Activated CD4-positive, alpha-beta T cell treated with anti-CD3 and anti-CD28 coated beads, Interleukin-2, amount 50 U/mL, for 1 hour (primary cell): Measurements from ENCODE around the gene PURA.
A peak's percentile ranks its signal among the peaks of the same experiment; 100 is the strongest.
"Not testable (repeated sequence)": the region's sequence is repeated elsewhere in the genome, so short reads cannot be mapped to it uniquely, and the experiment has no call there.

Experiments used
- DNase-seq: peaks from one replicate; pipeline ENCODE4 v3.0.0-alpha.2; 2020

Gene PURA

GRCh38 chr5:140141241-140141640 is 27.3 kb downstream of the PURA start:
- no peak for DNase-seq

GRCh38 chr5:140142246-140142645 is 28.3 kb downstream of the PURA start:
- no peak for DNase-seq

GRCh38 chr5:140142856-140143255 is 28.9 kb downstream of the PURA start:
- no peak for DNase-seq

GRCh38 chr5:140143521-140144258 is 29.8 kb downstream of the PURA start:
- DNase-seq, result no peak

GRCh38 chr5:140145256-140145655 is 31.3 kb downstream of the PURA start:
- no peak for DNase-seq

GRCh38 chr5:140145818-140146522 is 32.1 kb downstream of the PURA start:
- peak; percentile 50 for DNase-seq

GRCh38 chr5:140146523-140146842 is 32.6 kb downstream of the PURA start:
- no peak for DNase-seq

GRCh38 chr5:140147460-140147859 is 33.6 kb downstream of the PURA start:
- DNase-seq, result no peak

- DNase-seq, result no peak
These were observed 34.6 kb downstream of the PURA start for GRCh38 chr5:140148508-140148907.

- DNase-seq, result no peak
These were observed 36.3 kb downstream of the PURA start for GRCh38 chr5:140150201-140150600.

GRCh38 chr5:140151144-140152021 is 37.5 kb downstream of the PURA start:
- DNase-seq, result no peak

GRCh38 chr5:140152022-140152999 is 38.4 kb downstream of the PURA start:
- DNase-seq, result no peak

- DNase-seq, result no peak
These were observed 39.3 kb downstream of the PURA start for GRCh38 chr5:140153255-140153654.

GRCh38 chr5:140153905-140154304 is 40.0 kb downstream of the PURA start:
- no peak for DNase-seq

- not testable (repeated sequence) for DNase-seq
These were observed 40.9 kb downstream of the PURA start for GRCh38 chr5:140154710-140155381.

- peak; percentile 88 for DNase-seq
These were observed 43.3 kb downstream of the PURA start for GRCh38 chr5:140157032-140157781.

GRCh38 chr5:140159014-140159927 is 45.4 kb downstream of the PURA start:
- DNase-seq, result no peak

- DNase-seq, result no peak
These were observed 48.4 kb downstream of the PURA start for GRCh38 chr5:140162275-140162674.

GRCh38 chr5:140162781-140163180 is 48.9 kb downstream of the PURA start:
- no peak for DNase-seq
